NCI-H748 treated with DMSO at 0.1 percent for 48 hours (cell line): ENCODE data around the gene PQBP1.

Source experiments
- DNase-seq: peaks from one replicate; lab custom pipeline; 2025; lab: John Stamatoyannopoulos, UW

Gene PQBP1

DNA sequence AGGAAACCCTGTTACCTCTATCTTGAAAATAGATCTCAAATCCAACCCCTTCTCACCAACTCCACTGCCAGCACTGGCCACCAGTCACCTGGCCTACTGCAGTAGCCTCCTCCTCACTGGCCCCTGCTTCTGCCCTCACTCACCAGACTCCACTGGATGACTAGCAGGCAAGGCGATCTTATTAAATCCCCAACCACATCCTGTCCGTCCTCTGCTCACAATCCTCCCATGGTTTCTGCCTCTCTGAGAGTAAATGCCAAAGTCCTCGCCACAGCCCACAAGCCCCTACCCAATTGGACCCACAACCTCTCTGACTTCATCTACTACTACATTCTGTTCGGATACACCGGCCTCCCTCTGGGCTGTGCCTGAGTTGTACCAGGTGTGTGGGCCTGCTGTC, 26.5 kb downstream of the PQBP1 start:
- DNase-seq = no peak

DNA sequence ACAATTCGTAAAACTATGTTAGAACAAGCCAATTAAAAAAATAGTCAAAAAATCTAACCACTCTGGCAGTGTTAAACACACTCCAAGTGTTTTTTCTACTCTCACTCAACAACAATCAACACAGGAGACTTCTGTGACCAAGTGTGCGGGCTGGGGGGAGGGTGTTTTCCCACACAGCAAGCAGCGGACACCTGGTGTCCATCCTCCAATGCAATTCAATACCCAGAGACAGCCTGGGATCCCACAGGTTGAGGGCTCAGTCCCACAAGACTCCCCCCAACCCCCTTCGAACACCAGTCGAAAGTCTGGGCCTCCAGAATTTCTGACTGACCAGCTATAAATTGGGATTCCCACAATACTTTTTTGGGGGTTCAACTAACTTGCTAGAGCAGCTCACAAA, 29.4 kb downstream of the PQBP1 start:
- no peak for DNase-seq

DNA sequence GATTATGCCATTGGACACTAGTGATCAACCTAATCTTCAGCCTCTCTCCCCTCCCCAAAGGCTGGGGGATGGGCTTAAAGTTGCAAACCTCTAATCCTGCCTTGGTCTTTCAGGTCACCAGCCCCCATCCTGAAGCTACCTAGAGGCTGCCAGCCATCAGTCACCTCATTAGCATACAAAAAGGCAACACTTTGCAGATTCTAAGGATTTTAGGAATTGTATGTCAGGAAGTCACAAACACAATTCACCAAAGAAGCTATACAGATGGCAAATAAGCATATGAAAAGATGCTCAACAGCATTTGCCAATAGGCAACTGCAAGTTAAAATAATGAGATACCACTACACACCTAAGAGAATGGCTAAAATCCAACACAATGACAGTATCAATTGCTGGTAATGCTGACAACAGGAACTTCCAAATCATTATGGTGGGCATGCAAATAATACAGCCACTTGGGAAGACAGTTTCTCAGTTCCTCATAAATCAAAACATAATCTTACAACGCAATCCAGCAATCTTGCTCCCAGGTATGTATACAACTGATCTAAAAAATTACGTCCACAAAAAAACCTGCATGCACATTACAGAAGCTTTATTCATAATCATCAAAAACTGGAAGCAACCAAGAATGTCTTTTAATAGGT, 30.1 kb downstream of the PQBP1 start:
- no peak for DNase-seq

- DNase-seq = no peak
These were observed 36.0 kb downstream of the PQBP1 start for GRCh38 chrX:48933757-48934156.

DNA sequence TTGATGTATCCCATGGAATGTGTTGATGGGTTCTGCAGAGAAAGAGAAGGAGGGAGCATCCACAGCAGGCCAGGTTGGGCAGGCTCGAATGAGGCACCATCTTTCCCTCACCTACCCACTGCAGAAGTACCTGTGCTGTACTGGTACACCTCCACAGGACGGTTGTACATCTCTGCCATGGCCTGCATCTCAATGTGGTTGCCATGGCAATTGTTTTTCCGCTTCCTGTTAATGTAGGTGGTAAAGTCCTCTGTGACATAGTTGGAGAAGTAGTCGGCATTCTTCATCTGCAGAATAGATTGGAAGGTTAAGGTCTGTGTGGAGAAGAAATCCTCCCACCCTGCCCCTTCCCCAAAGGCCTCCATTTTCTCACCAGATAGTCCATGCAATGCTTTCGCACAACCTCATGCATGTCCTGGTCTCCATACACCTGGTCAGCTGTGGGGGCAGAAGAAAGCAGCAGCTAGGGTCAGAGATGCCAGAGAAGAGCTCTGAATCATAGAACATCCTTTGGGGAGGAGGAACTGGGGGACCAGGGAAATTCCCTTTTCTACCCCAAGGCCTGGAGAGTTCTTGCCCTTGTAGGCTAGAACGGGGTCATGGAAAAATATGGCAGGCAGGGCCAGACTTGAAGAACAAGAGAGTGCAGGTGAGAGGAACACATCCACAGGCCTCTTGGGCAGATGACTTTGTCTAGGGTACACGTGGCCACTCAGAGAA, 37.0 kb downstream of the PQBP1 start:
- no peak for DNase-seq

DNA sequence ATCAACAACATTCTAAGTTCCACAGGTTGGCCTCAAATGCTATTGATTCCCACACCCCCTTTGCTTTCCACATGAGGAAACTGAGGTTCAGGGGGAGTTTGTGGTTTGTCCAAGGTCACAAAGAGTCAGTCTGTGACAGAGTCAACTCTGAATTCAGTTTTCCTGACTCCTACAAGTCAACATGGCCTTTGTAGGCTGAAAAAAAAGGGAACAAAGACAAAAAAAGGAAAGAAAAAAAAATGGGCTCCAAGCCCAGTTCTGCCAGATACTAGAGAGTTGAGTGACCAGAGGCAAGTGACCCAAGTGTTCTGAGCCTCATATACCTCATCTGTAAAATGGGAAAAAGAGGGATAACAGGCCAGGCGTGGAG, 37.6 kb downstream of the PQBP1 start:
- no peak for DNase-seq

- no peak for DNase-seq
These were observed 38.8 kb downstream of the PQBP1 start for GRCh38 chrX:48936429-48937053.

- no peak for DNase-seq
These were observed 39.6 kb downstream of the PQBP1 start for GRCh38 chrX:48937054-48937907.

- DNase-seq = no peak
These were observed 41.1 kb downstream of the PQBP1 start for GRCh38 chrX:48938721-48939425.

DNA sequence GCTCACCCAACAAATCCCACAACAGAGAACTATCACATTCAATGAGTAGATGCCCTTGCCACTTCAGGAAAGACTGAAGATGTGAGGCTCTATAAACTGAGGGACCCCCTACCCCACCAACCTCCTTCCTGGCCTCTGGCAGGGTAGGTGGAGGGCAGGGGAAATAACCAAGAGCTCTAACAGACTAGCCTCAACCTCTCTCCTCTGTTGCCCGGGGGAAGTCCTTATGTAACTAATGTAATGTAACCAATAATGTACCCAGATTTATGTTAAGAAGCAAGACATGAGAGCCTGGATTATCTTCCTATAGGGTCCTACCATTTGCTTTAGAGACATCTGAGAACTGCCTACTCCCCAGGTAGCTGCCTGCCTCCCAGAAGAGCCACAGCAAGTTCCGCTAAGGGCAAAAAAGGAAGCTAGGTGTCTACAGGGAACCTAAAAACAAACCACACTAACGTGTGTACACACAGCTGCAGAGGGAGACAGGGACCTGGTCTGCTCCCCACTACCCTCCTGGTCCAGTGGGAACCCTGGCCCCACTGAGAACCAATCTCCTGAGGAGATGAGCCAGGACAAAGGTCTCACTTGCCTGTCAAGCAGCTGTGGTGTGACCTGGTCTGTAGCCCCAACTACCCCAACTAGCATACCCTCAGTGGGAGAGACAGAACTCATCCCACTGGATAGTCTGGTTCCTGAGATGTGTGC, 41.9 kb downstream of the PQBP1 start:
- DNase-seq = no peak

GRCh38 chrX:48940404-48940955, 42.8 kb downstream of the PQBP1 start:
- no peak for DNase-seq

- DNase-seq = no peak
These were observed 45.2 kb downstream of the PQBP1 start for GRCh38 chrX:48942895-48943294.

GRCh38 chrX:48945517-48946348, 48.0 kb downstream of the PQBP1 start:
- DNase-seq = peak; percentile 3

DNA sequence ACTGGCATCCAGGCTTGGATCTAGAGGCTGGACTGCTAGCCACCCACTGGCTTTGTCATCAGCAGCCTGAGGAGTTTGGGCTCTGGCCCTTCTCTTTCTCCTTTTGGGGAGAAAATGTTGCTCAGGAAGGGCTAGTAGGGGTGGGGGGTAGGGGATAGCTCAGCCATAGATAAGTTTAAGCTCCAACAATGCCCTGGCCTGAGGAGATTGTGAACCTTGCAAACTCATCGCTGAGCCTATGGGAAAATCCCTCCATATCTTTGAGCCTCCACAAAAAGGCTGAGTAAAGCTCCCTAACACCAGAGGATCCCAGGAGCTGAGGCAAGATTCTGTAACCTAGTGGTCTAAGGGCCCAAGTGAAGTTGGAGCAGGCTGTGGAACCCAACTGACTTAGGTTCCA, 50.9 kb downstream of the PQBP1 start:
- no peak for DNase-seq
